HG03460 (cell line): ENCODE data around the gene WBP4.

ENCODE experiments used
- ATAC-seq: cut with Tn5 transposase; IDR thresholded peaks from one replicate; pipeline ENCODE4 v1.9.1; 2021; ENCODE audit not compliant: unreplicated experiment

The WBP4 gene

DNA sequence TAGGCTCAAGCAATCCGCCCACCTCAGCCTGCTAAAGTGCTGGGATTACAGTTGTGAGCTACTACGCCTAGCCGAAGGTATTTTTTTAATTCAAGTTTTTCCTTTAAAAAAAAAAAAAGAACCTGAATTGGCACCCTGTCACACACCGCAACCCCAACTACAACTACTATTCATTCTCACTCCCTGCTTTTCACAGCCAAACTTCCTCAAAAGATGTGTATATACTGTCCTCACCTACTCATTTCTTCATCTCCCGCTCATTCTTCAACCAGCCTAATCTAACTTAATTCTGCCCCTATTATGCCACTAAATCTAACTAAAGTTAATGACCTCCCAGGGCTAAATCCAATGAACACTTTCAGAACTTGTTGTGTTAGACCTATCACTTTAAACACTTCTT is 12.7 kb upstream of the WBP4 start:
- no peak for ATAC-seq

DNA sequence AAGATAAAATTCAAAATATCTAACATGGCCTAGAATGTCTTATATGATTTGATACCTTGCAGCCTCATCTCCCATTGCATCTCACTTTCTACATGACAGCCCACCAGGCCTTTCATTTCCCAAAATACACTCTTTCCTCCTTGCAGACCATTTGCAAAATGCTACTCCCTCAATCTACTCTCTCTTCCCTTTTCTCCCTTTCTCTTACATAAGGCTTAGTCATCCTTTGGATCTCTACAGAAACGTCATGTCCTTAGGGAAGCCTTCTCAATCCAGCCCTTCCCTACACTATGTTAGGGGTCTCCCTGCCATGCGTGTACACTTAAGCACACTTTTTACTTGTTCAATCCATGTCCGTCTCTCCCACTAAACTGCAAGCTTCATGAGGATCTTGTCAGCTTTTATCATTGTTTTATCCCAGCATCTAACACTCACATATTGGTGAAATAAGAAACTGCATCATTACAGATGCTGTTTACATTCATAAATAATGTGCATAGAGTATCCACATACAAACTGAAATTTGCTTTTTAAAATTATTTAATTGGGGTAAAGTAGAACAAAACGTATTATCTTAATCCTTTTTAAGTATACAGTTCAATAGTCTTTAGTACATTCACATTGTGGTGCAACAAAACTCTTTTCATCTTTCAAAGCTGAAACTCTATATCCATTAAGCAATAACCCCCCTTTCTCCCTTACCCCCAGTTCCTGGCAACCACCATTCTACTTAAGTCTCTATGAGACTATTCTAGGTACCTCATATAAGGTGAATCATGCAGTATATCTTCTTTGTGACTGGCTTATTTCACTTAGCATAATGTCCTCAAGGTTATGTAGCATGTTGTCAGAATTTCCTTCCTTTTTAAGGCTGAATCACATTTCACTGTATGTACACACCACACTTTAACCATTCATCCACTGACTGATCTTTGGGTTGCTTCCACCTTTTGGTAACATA is 11.5 kb upstream of the WBP4 start:
- no peak for ATAC-seq

DNA sequence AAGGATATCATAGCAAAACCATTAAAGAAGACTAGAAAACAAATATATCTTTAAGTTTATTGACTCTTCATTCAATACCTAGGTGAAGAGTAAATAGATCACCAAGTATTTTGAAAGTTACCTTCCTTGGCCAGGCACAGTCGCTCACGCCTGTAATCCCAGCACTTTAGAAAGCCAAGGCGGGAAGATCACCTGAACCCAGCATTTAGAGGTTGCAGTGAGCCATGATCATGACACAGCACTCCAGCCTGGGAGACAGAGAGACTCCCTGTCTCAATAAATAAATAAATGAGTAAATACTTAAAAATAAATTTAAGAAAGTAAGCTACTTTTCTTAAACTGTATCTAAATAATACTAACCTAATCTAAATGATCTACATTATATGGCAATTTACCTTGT is 8.9 kb upstream of the WBP4 start:
- no peak for ATAC-seq

DNA sequence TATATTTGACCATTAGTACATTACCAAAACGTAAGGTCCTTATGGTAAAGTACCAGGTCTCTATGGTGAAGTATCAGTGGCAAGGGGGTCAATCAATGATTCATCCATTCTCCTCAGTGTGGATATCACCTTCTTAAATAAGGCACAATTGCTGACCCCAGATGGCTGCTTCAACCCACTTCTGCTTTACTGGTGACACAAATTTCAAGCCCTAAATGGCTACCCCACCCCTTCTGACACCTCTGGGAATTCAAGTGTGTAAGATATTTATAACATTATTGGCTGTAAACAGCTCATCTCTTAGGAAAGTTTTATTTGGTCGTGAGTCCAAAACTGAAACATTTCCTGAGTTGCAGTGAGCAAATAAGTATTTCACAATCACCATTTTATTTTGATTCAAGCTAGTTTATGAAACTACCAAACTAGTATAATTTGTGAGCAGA is 7.9 kb upstream of the WBP4 start:
- peak; percentile 78 for ATAC-seq

DNA sequence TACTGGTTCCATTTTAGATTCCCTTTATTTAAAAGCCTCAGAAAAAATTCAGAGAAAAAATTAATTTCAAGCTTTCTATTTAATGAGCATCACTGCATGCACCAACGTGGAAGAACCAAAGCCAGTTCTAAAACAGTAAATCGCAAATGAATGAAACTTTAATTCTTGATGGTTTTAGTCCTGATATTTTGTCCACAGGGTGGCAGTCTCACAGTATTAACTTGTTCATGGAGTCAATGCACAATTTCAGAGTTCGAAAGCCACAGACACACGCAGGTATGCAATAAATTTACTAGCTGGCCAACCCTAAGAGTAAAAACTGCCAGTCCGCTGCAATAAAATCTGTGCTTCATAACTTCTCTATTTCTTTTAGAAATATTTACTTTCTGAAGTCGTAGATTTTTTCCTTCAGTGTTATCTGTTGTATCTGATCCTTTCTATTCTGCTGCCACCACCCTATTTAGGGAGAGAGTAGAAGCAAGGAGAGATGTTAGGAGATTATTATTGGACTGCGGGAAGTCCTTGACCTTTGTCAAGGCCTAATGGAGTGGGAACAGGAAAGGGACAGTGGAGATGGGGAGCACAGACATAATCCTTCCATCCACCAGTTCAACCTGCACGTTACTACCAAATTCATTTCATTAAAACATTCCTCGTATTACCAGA is 7.0 kb upstream of the WBP4 start:
- no peak for ATAC-seq

DNA sequence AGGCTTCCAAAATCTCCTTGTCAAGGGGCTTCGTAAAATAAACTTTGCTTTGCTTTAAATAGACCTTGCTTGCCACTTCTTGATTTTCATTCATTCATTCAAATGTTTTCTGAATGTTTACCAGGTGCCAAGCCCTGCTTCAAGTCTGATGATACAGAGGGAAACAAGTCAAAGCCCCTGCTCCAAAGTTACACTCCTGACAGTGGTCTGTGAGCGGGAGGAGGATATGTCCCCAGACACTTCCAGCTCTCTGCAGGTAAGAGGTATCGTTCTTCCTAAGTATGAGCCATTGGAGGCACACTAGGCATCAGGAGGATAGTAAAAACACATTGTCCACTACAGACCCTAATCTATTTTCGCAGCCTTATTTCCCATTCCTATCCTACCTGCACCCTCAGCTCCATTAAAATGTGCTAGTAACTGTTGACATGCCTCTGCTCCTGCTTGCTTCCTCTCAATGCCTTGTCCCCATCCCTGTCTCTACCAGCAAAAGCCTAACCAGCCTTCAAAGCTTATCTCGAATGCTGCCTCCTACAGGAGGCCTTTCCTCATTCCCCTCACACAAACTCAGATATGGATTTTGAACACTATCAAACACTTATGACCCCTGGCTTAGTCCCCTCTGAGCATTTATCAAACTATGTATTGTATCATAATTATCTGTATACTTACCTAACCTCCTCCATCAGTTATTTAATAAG is 6.2 kb upstream of the WBP4 start:
- no peak for ATAC-seq

DNA sequence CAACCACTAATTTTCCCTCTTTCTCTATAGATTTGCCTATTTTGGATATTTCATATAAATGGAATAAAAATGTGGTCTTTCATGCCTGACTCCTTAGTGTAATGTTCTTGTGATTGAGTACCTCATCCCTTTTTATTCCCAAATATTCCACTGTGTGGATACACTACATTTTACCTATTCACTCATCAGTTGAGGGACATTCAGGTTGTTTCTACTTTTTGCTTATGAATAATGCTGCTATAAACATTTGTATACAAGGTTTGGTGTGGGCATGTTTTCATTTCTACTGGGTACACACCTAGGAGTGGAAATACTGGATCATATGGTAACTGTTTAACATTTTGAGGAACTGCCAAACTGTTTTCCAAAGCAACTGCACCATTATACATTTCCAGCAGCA is 5.1 kb upstream of the WBP4 start:
- ATAC-seq: no peak

DNA sequence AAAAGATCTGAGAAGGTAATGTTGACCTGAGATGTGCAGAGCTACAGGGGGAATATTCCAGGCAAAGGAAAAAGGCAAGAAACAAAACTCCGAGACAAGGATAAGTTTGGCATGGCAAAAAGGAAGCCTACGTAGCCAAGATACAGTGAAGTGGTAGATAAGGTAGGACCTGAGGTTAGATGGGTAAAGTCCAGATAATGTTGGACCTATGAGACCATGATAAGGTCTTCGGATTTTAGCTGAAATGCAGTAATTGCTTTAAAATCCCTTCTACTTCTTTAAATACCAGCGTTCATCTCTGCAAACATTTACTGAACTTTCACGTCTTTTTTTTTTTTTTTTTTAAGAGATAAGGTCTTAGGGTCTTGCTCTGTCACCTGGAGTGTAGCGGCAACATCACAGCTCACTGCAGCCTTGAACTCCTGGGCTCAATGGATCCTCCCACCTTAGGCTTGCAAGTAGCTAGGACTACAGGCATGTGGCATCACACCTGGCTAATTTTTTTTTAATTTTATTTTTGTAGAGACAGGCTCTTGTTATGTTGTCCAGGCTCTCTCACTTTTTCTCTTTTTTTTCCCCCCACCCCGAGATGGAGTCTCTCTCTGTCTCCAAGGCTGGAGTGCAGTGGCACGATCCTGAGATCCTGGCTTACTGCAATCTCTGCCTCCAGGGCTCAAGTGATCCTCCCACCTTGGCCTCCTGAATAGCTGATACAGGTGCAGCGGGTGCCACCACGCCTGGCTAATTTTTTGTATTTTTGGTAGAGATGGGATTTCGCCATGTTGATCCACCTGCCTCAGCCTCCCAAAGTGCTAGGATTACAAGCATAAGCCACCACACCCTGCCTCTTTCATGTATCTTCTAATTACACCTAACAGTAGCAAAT is 4.2 kb upstream of the WBP4 start:
- no peak for ATAC-seq

DNA sequence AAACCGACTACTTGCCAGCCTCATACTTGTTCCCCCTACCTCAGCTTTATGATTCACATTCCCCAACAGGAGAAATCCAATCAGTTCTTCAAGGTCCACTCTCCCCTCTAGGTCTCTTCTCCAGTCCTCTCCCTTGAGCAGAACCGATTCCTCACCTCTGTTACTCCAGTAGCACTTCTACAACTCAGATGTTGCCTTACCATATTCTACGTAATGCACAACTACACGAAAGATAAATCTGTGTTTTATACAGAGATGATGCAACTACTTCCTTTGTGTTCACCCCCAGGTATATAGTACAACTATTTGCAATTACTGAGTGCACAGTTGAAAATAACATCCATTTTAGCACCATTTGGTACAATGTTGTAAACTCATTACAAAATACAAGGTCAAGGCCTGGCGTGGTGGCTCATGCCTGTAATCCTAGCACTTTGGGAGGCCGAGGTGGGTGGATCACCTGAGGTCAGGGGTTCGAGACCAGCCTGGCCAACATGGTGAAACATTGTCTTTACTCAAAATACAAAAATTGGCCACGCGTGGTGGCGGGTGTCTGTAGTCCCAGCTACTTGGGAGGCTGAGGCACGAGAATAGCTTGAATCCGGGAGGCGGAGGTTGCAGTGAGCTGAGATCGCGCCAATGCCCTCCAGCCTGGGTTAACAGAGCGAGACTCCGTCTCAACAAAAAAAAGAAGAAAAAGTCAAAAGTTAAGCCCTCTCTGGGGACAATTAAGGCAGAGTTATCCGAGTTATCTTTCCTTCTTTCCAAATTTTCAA is 2.8 kb upstream of the WBP4 start:
- no peak for ATAC-seq

DNA sequence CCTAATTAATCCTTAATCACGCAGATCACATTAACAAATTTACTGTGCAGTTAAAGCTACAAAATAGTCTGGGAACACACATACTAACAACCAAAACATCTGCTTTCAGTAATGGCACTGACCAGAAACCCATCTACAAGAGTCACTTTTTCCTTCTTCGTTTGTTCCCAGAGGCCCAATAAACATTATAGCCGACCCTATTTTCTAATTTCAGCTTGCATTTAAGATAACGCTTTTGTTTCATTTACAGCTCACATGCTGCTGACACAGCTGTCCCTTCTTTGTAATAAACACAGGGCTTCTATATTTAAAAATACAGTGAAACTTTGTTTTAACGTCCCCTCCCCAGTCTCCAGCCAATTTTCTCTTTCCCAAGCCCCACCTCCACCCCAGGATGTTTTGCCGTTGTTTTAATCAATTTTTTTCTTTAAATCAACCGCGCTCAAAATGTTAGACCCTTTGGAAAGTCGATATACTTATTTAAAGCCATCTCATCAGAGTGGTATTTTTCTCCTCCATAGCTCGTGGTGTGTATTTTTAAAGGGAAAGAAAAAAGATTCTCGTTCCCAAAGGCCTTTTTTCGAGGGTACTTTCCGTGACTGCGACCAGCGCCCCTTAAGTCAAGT is 1.7 kb upstream of the WBP4 start:
- ATAC-seq: no peak

DNA sequence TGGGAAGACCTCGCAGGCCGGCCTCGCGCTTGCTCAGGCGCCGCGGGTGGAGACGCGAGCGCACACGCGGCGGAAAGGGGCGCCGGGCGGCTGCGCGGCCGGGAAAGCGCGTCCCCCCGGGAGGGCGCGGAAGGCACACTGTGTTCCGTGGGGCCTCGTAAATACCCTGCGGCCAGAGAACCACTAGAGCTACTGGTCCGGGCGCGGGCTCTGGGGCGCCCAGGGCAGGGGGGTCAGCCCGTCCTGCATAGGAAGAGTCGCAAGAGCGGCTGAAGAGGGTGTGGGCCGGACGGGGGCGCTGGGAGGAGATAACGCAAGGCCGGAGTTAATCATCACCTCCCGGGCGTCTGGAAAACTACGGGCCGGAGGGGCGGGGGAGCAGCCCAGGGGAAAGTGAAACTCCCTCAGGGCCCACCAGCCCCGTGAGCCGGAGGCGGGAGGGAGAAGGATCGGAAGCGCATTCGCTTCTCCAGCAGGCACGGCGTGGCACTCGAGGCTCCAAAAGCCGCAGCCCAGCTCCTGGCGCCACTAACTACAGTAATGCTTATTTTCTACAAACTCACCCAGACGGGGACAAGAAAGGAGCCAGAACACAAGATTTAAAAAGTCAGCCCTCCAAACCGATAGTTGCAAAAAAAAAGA is 1.1 kb upstream of the WBP4 start:
- peak; percentile 43 for ATAC-seq

DNA sequence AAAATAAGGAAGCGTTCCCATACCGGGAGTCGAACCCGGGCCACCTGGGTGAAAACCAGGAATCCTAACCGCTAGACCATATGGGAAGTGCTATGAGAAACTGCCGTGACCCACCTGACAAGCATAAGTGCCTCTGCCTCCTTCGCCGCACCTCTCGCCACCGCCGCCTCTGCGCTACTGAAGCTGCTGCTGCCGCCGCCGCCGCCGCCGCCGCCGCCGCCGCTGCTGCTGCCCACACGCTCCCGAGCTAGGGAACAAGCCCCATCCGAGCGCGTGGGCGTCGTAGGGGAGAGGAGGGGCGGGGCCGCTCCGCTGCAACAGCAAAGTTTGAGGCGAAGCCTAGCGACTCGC is 610 bp upstream of the WBP4 start:
- peak; percentile 13 for ATAC-seq

DNA sequence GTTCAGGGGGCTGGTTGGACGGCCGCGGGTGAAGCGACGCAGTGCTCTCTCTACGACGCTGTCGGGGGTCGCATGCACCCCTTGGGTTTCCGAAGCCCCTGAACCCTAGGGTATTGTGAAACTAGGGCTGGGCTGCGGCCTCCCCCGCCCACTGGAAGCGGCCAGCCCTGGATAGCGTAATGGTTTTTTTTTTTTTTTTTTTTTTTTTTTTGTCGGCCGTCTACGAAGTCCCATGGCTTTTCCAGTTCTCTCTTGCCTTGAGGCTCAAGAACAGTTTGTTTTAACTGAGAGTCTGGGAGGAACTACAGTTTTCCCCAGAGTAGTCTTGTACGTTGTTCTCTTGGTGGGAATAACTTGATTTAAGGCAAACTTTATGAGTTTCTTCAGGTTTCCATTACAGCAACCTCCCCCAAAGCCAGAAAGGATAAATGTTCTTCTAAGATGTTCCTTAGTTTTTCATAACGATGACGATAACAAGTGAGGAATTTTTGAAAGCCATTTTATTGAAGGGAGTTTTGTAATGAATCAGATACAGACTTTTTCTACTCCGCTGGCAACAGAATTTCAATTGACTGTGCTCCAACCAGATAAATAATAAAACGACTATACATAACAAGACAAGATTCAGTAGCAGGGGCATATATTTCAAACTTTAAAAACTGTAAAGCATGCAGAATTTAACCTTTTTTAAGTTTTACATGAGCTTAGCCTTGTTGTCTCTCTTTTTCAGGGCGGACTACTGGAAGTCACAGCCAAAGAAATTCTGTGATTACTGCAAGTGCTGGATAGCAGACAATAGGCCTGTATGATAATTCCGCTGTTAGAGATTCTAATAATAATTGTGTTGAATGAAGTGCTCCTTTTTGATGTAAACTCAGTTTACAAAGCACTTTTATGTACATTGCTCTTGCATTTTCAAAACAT is 867 bp downstream of the WBP4 start:
- ATAC-seq: peak; percentile 29

DNA sequence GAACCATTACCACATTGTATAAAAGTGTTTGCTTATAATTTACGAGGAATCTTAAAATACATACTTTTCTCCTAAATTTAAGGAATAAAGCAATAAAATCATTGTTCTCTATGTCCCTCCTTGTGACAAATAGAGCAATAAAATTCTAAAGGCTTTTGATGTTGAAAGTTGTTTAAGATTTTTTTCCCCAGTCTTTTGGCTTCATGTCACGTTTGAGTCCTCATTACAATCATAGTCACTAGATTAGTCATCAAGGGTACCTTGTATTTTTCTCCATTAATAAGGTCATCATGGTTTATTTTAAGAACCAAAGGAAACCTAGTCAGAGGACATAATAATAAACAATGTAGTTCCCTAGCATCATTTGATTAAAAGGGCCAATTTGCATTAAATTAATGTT is 3.2 kb downstream of the WBP4 start:
- no peak for ATAC-seq

DNA sequence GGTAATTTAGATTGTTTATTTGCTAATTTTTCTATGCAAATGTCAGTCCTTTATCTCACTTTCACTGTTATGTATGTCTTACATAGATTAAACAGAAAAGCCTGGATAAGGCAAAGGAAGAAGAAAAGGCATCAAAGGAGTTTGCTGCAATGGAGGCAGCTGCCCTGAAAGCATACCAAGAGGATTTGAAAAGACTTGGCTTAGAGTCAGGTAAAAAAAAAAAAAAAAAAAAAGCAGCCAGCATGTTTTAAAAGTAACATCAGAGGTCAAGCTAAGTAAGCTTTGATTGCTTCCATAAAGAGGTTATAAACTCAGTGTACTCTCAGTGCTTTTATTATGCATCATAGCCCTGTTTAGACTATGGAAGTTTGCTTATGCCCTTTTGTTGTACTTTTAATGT is 3.8 kb downstream of the WBP4 start:
- no peak for ATAC-seq

DNA sequence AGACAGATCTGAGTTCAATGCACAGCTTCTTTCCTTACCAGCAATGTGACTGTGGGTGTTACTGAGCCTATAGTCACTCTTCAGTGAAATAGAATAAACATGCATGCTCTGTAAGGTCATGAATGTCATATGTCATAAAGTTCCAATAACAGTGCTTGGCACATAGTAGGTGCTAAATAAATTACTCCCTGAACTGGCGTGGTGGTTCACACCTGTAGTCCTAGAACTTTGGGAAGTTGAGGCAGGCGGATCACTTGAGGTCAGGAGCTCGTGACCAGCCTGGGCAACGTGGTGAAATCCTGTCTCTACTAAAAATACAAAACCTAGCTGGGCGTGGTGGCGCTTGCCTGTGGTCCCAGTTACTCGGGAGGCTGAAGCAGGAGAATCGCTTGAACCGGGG is 13.2 kb downstream of the WBP4 start:
- ATAC-seq: no peak

DNA sequence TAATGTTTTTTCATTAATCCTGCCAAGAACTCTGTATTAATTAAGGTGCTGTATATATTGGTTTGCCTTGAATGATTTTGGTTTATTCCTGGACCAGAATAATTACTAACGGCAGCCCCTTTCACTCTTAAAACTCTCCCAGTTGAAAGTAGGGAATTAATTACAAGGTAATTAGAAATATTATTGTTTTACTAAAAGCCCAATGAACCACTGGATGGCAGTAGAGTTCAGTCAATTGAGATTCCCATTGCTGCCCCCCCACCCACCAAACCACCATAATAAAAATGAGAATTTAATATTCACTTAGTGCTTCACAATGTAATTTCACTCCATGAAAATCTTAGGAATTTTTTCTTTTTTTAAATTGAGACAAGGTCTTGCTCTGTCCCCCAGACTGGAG is 13.7 kb downstream of the WBP4 start:
- no peak for ATAC-seq

DNA sequence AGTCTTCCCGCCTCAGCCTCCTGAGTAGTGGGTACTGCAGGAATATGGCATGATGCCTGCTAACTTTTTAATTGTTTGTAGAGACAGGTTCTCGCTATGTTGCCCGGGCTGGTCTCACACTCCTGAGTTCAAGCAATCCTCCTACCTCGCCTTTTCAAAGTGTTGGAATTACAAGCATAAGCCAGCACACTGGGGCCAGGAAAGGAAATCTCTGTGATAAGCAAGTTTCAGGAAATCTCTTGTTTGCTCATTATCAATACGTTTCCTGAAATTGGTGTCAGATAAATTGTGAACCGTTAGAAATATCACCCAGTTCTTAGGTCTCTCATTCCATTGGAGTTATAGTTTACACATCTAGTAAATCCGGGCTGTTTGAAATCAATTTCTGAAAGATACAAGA is 14.2 kb downstream of the WBP4 start:
- no peak for ATAC-seq
